ENCODE results near the gene LMCD1.

The LMCD1 gene

DNA sequence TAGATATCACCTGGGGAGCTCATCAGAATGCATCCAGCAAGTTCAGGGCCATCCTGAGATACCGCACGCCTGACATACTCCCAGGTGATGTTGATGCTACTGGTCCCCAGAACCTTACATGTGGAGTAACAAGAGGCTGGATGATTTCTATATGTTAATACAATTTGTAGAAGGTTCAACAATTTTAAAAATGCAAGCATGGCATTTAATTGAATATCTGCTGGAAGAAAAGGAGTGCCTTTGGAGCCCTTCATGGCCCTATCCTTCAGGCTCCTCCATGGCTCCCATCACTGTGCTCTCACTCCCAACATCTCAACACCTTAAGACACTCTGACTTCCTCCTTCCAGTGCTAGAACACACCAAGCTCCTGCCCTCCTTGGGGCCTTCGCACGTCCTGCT is 36.6 kb downstream of the LMCD1 start:
- no peak for DNase-seq

DNA sequence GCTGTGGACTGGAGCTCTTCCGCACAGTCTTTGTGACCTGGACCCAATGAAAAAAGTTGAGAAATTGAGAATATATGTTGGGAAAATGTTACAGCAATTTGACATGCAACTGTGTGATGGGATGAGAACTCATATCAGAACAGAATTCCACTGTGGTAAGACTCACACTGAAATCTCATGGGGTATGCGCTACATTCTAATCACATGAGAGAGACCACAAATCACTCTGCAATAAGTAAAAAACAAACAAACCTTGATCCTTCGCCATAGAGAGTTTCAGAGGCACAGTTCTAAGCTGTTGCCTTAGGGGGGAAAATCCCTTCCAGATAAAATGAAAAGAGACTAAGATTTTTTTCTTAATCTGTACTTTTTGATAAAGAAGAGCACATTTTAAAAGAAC is 37.3 kb downstream of the LMCD1 start:
- DNase-seq = no peak

DNA sequence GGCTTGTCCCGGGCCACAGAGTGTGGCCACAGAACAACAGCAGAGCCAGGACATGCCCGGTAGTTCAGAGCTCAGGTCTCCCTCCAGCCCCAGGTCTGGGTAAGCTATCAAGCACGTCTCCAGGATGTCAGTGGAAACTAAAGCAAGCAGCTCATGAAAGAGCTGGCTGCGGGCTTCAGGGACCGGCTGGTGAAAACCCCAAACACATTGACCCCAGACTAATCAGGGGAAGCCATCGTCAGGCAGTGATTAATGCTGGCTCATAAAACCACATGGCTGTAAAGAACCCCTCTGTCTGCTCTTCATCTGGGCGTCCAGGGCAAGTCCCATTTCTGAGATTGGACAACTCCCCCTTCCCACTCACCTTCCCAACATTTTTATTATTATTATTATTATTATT is 37.8 kb downstream of the LMCD1 start:
- DNase-seq = no peak

DNA sequence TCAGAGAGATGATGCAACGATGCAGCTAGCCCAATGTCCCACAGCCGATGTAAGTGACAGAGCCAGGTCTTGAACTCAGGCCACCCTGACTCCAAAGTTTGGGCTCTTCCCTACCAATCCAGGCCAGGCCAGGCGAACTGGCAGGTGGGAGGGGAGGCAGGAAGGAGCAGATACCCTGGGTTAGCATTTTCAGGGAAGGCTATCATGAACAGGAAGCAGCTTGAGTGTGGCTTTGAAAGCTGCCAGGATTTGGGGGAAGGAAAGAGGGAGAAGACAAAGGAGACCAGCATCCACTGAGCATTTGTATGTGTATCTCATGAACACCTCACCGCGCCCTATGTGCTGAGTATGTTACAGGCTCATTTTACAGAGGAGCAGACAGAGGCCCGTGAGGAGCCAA is 38.8 kb downstream of the LMCD1 start:
- DNase-seq = no peak

DNA sequence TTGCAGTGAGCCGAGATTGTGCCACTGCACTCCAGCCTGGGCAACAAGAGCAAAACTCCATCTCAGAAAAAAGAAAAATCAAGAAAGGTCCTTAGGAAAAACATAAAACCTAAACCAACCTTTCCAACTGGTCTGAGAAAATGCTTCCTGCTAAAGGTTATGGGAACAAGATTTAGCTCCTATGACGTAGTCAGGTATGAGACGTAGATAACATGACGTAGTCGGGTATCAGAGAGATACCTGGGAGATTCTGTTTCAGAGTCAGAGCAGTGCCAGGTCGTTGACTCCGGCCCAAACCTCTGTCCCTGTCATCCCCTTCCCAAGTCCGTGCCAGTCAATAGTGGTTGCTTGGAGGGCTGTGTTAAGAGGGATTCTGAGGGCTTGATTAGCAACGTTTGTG is 39.9 kb downstream of the LMCD1 start:
- DNase-seq = no peak

DNA sequence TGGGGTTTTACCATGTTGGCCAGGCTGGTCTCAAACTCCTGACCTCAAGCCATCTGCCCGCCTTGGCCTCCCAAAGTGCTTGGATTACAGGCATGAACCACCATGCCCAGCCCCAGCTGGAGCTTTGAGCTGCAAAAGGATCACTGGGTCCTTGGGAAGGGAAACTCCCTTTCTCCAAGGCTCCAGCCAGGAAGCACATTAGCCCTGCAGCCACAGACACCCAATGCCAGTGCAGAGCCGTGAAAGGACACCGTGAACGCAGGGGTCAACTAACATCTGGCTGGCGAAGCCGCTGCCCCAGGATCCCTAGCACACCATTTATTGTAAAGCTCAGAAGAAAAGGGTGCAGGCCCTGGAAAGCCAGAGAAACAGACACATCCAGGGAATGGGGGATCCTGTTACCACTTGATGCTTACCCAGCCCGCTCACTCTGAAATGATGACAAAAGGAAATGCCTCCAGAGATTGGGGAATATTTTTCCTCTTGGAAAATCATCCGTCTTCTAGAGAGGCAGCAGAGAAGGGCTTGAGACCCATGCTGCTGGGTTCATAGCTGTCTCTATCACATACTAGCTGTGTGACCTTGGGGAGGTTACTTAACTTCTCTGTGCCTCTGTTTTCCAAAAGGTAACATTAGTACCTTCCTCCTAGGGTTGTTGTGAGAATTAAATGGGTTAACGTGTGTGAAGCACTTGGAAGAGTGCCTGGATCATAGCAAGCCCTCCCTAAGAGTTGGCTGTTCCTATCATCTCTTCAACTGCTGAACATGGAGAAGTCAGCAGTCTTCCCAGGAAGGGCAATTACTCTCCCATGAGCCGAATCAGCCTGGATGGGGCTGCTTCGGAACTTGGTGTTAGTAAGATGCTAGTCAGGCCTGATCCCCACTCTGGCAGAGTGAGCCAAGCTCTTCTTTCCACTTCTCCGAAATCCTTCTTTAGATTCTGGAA is 40.8 kb downstream of the LMCD1 start:
- no peak for DNase-seq

DNA sequence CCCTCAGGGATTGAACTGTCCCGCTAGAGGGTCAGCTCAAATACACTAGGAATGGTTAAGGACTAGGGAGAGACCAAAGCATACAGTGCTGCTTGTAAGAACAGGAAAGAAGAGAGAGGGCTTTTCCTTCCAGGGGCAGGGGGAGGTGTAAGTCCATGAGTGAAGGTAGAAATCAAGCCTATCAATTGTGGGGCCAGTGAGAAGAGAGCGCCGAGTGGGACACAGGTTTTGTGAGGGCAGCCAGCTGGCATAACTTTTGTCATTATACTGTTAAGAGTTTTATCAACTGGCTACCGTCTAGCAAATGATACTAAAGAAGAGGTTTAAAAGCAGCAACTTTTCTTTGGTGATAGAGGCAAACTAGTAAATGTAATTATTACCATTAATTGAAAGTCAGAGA is 45.0 kb downstream of the LMCD1 start:
- DNase-seq = no peak

DNA sequence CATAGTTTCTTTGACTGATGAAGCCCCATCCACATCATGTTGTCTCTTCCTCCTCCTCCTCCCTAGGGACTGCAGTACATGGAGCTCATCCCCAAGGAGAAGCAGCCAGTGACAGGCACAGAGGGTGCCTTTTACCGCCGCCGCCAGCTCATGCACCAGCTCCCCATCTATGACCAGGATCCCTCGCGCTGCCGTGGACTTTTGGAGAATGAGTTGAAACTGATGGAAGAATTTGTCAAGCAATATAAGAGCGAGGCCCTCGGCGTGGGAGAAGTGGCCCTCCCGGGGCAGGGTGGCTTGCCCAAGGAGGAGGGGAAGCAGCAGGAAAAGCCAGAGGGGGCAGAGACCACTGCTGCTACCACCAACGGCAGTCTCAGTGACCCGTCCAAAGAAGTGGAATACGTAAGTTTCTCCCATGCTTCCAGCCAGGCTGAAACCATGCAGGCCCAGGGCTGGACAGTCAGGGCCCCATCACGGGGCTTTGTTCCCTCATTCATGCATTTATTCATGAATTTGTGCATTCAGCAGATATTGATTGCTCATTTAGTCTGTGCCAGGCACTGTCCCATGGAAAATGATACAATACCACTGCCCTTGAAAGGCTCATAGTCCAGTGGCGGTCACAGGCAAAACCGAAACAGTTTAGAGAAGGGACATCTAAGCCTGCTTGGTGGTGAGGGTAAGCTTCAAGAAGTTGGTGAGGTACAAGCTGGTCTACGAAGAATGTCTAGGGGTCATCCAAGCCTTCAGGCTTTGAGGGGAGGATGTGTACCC is 47.1 kb downstream of the LMCD1 start:
- DNase-seq = no peak

DNA sequence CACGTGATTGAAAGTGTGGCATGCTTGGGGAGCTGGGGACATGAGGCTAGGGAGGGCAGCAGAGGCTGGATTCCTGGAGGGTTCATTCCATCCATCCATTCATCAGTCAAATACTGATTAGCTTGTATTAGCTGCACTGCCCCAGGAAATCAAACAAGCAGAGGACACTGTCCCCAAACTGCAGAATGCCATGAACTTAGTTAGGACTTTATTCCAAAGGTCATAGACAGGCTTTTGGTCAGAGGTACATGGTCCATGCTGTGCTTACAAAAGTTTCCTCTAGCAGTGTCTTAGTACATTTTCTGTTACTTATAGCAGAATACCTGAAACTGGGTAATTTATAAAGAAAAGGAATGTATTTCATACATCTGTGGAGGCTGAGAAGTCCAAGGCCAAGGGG is 47.7 kb downstream of the LMCD1 start:
- no peak for DNase-seq

DNA sequence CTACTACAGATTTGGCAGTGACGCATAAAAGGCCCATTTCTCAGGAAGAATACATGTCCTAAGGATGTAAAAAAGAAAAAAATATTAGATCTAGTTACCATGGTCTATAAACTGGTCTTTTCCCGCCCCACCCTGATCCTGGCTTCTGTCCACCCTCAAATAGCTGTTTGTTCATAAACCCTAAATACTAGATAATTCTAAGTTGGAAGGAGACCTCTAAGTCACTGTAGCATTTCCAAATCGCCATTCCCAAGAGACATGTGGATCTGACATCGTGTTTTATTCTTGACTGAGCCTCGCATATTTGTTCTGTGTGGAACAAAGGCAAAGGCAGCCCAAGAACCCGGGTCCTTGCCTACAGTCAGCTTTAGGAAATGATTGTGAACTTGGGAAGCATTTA is 49.0 kb downstream of the LMCD1 start:
- no peak for DNase-seq

DNA sequence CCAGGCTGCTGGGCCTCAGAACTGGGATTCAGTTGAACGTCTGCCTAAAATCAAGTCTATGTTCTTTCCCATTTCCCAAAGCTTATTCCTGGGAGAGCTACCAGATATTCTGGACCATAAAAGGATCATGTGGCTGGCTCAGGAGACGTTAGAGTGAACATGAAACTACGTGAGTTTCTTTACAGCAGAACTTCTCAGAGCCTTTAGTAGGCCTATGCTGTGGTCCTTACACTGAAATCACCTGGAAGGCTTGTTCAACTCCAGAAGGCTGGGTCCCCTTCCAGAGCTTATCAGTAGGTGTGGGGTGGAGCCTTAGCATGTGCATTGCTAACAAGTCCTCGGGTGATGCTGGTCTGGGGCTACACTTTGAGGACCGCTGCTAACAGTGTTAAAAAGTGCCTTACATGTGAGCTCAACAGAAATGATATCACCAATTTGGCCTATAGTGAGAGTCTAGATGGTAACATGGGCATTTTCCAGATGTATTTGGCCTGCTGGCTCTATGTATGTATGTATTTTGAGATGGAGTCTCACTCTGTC is 50.7 kb downstream of the LMCD1 start:
- DNase-seq = no peak

DNA sequence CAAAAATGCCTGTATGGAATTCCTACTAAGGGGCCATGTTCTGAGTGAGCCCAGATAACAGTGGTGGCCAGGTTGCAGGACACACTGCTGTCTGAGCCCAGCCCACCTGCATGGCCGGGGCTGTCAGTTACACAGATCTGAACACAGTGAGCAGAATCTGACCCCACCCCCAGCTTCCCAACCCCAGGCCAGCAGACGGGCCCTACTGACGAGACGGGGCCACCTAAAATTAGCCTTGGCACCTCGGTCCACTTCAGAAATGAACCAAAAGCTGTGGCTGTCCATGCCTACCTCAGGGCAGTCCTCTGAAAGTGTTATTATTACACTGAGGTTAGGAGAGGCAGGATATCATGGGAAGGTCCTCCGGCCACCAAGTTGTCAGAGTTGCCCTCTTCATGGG is 51.8 kb downstream of the LMCD1 start:
- DNase-seq = no peak

DNA sequence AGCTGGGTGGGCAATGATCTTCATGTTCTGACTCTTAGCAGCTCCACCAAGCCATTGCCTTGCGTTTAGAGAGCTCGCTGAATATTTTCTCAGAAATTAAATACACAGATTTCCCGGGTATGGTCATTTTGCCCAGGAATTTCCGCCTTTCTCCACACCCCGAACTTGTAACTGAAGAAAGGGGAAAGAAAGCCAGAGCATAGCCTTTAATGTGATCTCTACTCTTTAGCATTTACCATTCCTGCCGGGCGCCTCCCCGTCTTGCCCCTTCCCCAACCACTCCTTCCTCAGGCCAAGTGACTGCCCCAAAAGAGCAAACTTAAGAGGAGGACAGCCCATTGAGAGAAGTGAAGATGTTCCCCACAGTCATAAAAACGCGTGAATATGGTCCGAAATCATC is 53.1 kb downstream of the LMCD1 start:
- DNase-seq = no peak

DNA sequence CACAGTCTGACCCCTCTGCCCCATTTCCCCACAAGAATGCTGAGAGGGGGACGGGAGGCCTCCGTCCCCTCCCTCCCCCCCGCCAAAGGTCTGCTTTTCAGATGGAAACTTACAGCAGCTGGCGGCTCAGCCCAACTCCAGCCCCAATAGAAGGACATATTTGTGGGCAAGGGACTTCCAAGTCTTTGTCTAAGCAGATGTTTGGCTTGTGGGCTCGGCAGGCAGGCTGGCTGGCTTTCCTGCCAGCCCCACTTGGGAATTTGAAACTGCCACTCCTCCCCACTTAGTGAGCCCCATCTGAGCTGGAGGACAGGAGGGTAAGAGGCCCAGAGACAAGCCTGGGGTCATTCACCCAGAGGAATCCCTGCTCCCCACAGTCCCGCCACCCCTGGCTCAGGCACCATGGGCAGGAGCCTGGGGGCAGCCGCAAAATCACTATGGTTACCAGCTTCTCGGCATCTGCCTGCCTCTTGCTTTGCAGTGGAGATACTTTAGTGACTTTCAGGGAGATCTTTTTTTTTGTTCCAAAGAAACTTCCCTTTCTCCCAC is 53.6 kb downstream of the LMCD1 start:
- DNase-seq = no peak

DNA sequence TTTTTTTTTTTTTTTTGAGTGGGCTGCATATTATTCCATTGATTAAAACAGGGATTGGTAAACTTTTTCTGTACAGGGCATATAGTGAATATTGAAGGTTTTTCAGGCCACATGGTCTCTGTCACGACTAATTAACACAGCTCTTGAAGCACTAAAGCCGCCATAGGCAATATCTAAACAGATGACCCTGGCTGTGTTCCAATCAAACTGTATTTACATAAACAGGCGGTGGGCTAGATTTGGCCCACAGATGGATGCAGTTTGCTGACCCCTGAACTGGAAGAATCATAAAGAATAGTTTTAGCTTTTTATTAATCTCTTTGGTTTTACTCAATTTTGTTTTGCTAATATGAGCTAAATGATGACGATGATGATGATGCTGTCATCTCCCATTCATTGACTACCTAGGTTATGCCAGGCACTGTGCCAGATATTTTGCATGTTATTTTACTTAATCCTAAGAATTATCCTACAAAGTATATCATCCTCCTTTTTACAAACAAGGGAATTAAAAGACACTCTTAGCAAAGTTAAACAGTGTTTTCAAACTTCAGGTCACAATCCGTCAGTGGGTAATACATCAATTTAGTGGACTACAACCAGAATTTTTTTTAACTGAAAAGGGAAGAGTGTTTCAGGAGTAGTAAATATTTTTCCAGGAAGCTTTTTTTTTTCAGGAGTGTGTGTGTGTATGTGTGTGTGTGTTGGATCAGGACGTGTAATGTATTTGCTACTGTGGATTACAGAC is 54.3 kb downstream of the LMCD1 start:
- no peak for DNase-seq

DNA sequence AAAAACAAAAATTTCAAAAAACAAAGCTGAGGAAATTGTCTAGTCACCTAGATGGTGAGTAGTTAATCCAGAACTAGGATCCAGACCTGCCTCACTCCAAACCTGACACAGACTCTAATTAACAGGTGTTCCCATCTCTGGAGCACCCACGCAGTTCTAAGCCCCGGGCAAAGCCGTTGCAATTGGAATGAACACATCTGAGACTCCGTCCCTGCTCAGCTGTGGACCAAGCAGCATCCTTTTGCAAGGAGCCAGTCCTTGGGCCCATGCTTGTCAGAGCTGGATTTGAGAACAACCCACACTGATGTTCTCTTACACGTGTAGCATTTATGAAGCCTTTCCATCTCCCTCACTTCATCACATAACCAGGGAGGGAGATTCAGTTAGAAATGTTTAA is 54.8 kb downstream of the LMCD1 start:
- no peak for DNase-seq

DNA sequence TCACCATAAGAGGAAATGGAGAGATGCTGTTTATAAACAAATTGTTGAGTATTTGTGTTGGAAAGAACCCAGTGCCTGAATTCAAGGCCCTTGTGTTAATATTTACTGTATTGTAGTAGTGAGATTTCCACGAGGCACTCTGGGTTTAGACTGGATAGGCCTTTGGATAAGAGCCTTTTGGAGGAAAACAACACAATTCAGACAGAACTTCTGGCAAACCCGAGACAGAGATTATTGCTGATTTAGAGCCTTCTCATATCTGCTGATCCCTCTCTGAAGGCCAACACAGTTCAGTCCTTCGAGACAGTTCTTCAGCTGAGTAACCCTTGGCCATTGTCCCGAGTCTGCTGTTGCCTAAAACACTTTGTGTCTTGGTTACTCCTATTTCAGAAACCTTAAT is 55.7 kb downstream of the LMCD1 start:
- DNase-seq = no peak

DNA sequence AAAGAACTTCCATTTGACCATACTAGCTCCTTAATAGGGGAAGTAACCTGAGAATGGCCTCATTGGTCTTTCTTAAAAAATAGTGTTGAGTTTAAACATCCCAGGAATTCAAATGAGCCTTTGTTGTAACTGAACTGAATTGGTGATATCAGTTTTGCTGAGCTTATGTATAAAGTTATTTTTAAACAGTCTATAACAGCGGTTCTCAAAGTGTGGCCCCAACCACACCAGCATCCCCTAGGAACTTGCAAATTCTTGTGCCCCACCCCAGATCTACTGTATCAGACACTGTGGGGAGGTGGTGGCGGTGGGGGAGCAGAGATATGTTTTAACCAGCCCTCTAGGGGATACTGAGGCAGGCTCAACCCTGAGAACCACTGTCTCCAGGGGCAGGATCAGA is 57.0 kb downstream of the LMCD1 start:
- no peak for DNase-seq

DNA sequence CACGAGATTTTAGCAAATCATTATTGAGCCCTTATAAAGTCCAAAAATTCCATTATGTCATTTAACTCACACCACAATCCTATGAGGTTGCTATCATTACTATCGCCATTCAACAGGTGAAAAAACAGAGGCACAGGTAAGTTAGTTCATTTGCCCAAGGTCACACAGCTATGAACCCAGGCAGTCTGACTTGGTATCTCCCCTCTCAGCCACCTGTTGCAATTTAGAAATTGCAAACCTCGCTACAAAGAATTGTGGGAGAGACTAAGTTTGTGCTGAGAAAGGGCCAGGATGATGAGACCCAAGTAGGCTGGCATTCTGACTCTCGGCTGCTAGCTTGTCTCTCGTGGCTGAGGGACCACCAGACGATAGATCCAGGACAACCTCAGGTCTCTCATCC is 57.7 kb downstream of the LMCD1 start:
- DNase-seq = no peak

DNA sequence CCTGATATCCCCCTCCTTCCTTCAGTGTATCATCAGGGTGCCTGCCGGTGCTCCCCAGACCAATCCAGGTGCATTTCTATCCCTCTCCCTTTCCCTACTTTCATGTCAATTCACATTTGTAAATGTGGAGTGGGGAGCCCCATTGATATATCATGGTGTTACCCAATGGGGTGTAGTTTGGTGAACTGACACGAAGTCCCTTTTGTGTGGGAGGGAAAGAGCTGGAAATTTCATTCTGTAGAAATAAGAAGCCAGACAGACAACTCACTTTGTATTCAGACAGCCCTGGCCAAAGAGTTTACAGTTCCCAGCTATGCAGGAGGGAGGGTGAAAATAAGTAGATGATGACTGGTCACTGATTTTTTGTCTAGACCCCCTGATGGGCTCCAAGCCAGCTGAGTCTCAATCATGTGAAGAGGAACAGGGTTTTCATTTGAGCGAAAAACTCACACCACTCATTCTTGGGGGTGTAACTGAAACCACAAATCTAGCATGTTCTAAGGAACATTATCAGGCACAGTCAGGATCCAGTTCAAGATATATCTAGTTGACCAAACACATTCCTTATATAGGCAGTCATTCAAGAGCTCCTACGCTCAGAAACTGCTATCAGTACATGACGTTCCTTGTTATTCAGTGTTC is 58.9 kb downstream of the LMCD1 start:
- DNase-seq = no peak

DNA sequence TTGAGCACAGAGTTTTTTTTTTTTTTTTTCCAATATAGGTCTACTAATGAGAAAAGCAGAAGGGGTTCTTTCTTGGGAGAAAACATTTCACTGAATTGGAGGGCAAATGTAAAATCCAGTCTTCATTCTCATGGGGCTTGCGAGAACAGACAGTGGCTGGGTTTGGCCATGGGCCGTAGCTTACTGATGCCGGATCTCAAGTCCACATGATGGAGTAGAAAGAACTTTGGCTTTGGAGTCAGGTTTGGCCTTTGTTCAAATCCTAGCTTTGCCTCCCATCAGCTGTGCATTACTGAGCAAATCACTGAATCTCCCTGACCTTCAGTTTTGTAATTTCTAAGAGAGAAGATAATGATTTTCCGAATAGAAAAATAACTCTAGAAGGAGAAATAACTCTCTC is 59.7 kb downstream of the LMCD1 start:
- no peak for DNase-seq

DNA sequence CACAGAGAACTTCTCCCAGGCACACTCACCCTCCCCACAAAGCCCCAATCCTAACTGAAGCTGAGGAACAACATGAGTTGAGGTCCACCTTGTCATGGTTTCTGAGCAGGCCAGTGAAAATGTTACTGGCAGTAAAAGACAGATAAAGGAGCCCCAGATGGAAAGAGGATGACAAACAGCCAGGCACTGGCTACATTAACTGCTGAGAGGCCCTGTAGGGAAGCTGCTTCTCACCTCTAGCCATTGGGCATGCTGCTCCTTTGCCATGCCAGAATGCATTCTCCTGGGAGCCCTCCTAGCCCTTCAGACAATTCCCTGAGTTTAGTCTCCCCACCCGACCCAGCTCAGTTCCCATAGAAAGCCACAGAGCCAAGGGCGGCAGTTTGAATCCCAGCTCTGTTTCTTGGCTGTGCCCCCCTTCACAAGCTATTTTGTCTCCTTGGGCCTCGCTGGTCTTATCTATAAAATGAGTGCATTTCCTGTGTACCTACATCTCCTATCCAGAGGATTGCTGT is 60.5 kb downstream of the LMCD1 start:
- no peak for DNase-seq

Measured in activated CD8-positive, alpha-beta memory T cell treated with anti-CD3 and anti-CD28 coated beads, Interleukin-2, amount 50 U/mL, for 48 hours (primary cell).